OCI-LY7 (cell line): Measurements from ENCODE around the gene PLSCR1. TPM values are rescaled to one million over a fixed set of nuclear protein-coding genes. Genes with fewer than 3 reads are reported as not detected.

Experiments
- BruUV-seq: library from RNA; stranded (reverse); fragments of 400-500 nt; replicated peaks from 2 replicates; lab custom pipeline; 2021; lab: Mats Ljungman, UMichigan
- CTCF ChIA-PET: fragments of 300-600 bp; sonication (Branson Sonifier 250); formaldehyde crosslinking; loops from one replicate; lab custom pipeline; 2022; ENCODE audit warnings: antibody characterized with exemption; ENCODE audit not compliant: unreplicated experiment; lab: Charles Lee
- POLR2A ChIA-PET: fragments of 300-600 bp; sonication (Branson Sonifier 250); formaldehyde crosslinking; loops from one replicate; lab custom pipeline; 2022; ENCODE audit warnings: antibody characterized with exemption; lab: Charles Lee
- DNase-seq: peaks from one replicate; pipeline ENCODE4 v3.0.0-alpha.2; 2015; ENCODE audit warnings: low spot score
- H2AFZ ChIP-seq: fragments of 200-600 bp; sonication (generic), shearing (Covaris generic); 2 replicates; pipeline ENCODE4 v1.6.1; 2014; ENCODE audit warnings: mild to moderate bottlenecking, antibody characterized with exemption, low read length, moderate library complexity
- H3K27ac ChIP-seq: fragments of 200-600 bp; sonication (generic); 2 replicates; pipeline ENCODE4 v1.5.1; 2014; ENCODE audit warnings: mixed run types, low read depth, mild to moderate bottlenecking, moderate library complexity, low read length, inconsistent platforms; ENCODE audit not compliant: poor library complexity, severe bottlenecking
- H3K36me3 ChIP-seq: fragments of 200-600 bp; sonication (generic); 2 replicates; pipeline ENCODE4 v1.6.1; 2014; ENCODE audit warnings: mild to moderate bottlenecking, antibody characterized with exemption, low read length, moderate library complexity, mixed read lengths; ENCODE audit not compliant: insufficient read depth
- H3K4me1 ChIP-seq: fragments of 200-600 bp; sonication (generic); 2 replicates; pipeline ENCODE4 v1.5.1; 2014; ENCODE audit warnings: mild to moderate bottlenecking, low read length; ENCODE audit not compliant: insufficient read depth, poor library complexity, severe bottlenecking
- H3K4me2 ChIP-seq: fragments of 200-600 bp; sonication (generic); 2 replicates; pipeline ENCODE4 v1.6.1; 2014; ENCODE audit warnings: mild to moderate bottlenecking, low read length
- H3K4me3 ChIP-seq: fragments of 200-600 bp; sonication (generic); 2 replicates; pipeline ENCODE4 v1.5.1; 2014; ENCODE audit warnings: mild to moderate bottlenecking, low read depth, low read length; ENCODE audit not compliant: poor library complexity, severe bottlenecking
- H3K79me2 ChIP-seq: fragments of 200-600 bp; sonication (generic); 2 replicates; pipeline ENCODE4 v1.6.1; 2016; ENCODE audit warnings: low read depth, mild to moderate bottlenecking, low read length, moderate library complexity, mixed read lengths; ENCODE audit not compliant: insufficient read depth
- H3K9me2 ChIP-seq: fragments of 200-600 bp; sonication (generic); 2 replicates; pipeline ENCODE4 v1.6.1; 2016; ENCODE audit warnings: mild to moderate bottlenecking, low read length, mixed read lengths; ENCODE audit not compliant: insufficient read depth
- H3K9me3 ChIP-seq: fragments of 200-600 bp; sonication (generic); 2 replicates; pipeline ENCODE4 v1.6.1; 2014; ENCODE audit warnings: mild to moderate bottlenecking, mixed run types, low read length, mixed read lengths
- H4K20me1 ChIP-seq: fragments of 200-600 bp; sonication (generic); 2 replicates; pipeline ENCODE4 v1.6.1; 2014; ENCODE audit warnings: mild to moderate bottlenecking, antibody characterized with exemption, low read length, moderate library complexity, mixed read lengths; ENCODE audit not compliant: insufficient read depth
- EZH2phosphoT487 ChIP-seq: fragments of 200-600 bp; sonication (generic); IDR thresholded peaks from 2 replicates; pipeline ENCODE4 v1.6.1; 2018; ENCODE audit warnings: low read depth, borderline replicate concordance, mild to moderate bottlenecking, mixed run types, antibody characterized with exemption, low read length, moderate library complexity, mixed read lengths
- intact Hi-C: fragments of 100-400 bp; cut with micrococcal nuclease; formaldehyde crosslinking; loops from one replicate; pipeline ENCODE4 v1.10.0; 2022; ENCODE audit not compliant: unreplicated experiment
- total RNA-seq, 2 experiments: library from RNA; depleted of rRNA in 1 of 2; stranded (reverse); fragments of >200 nt in 1 of 2; shearing (Covaris generic) in 1 of 2; gene quantifications; 2 replicates each; pipeline ENCODE4 v1.2.3, GENCODE V29; 2014 to 2022
- TF ChIP-seq, protein P1 (sequence below): fragments of 200-600 bp; sonication (generic); conservative IDR thresholded peaks from 2 replicates; pipeline ENCODE4 v1.5.1; 2014; ENCODE audit warnings: mild to moderate bottlenecking, antibody characterized with exemption, low read length, moderate library complexity, mixed read lengths

Gene PLSCR1
- total RNA-seq, 2 experiments from 2014 or later: 1.8 to 13.4 TPM

- TF ChIP-seq EZH2phosphoT487: no peak
- TF ChIP-seq, protein P1, sequence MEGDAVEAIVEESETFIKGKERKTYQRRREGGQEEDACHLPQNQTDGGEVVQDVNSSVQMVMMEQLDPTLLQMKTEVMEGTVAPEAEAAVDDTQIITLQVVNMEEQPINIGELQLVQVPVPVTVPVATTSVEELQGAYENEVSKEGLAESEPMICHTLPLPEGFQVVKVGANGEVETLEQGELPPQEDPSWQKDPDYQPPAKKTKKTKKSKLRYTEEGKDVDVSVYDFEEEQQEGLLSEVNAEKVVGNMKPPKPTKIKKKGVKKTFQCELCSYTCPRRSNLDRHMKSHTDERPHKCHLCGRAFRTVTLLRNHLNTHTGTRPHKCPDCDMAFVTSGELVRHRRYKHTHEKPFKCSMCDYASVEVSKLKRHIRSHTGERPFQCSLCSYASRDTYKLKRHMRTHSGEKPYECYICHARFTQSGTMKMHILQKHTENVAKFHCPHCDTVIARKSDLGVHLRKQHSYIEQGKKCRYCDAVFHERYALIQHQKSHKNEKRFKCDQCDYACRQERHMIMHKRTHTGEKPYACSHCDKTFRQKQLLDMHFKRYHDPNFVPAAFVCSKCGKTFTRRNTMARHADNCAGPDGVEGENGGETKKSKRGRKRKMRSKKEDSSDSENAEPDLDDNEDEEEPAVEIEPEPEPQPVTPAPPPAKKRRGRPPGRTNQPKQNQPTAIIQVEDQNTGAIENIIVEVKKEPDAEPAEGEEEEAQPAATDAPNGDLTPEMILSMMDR: no peak
- no peak overlapping the region for H3K4me3 ChIP-seq
- H2AFZ ChIP-seq: no peak overlapping the region
- no peaks in the 10 kb centered on the region for H4K20me1 ChIP-seq
- H3K9me2 ChIP-seq: no peaks in the 10 kb centered on the region
- no peak overlapping the region for H3K27ac ChIP-seq
- no peak for DNase-seq
- no TSS peak for BruUV-seq
- ChIA-PET POLR2A (no interaction called here), CTCF (no interaction called here)
- intact Hi-C loops: no loop called here
- no peaks in the 10 kb centered on the region for H3K4me1 ChIP-seq
- no peaks in the 10 kb centered on the region for H3K79me2 ChIP-seq
- H3K36me3 ChIP-seq: no peaks in the 10 kb centered on the region
- H3K4me2 ChIP-seq: no peak overlapping the region
- H3K9me3 ChIP-seq: no peaks in the 10 kb centered on the region
Observed at GRCh38 chr3:146560678-146561077, 16.3 kb upstream of the PLSCR1 start.

DNA sequence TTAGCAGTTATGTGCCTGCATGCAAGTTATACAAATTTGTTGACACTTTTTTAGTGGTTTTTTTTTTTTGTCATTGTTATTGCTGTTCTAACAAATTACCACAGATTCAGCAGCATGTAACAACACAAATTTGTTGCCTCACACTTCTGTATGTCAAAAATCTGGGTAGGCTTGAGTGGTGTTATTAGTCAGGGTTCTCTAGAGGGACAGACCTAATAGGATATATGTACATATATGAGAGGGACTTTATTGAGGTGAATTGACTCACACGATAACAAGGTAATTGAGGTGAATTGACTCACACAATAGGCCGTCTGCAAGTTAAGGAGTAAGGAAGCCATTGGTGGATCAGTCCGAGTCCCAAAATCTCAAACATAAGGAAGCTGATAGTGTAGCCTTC, 15.0 kb upstream of the PLSCR1 start:
- no peaks in the 10 kb centered on the region for H4K20me1 ChIP-seq
- ChIA-PET CTCF (no interaction called here), POLR2A (interaction anchor here (0.9 kb wide), 1 partner anchor 9 kb away, joined by 3 read pairs; no protein-coding TSS in a partner anchor)
- H3K4me2 ChIP-seq: no peak overlapping the region
- H3K9me3 ChIP-seq: no peaks in the 10 kb centered on the region
- H3K9me2 ChIP-seq: no peaks in the 10 kb centered on the region
- no peak for DNase-seq
- no peaks in the 10 kb centered on the region for H3K79me2 ChIP-seq
- H3K4me3 ChIP-seq: no peak overlapping the region
- H2AFZ ChIP-seq: no peak overlapping the region
- H3K36me3 ChIP-seq: no peaks in the 10 kb centered on the region
- no TSS peak for BruUV-seq
- no peak overlapping the region for H3K27ac ChIP-seq
- TF ChIP-seq, protein P1: no peak
- no peak for TF ChIP-seq EZH2phosphoT487
- no peaks in the 10 kb centered on the region for H3K4me1 ChIP-seq
- intact Hi-C loops: no loop called here

- intact Hi-C loops: no loop called here
- Histone ChIP-seq H3K4me1 (no peaks in the 10 kb centered on the region), H3K79me2 (no peaks in the 10 kb centered on the region), H2AFZ (no peak overlapping the region), H3K9me3 (no peaks in the 10 kb centered on the region), H3K4me2 (no peak overlapping the region), H3K9me2 (no peaks in the 10 kb centered on the region), H3K4me3 (no peak overlapping the region), H3K27ac (no peak overlapping the region), H4K20me1 (no peaks in the 10 kb centered on the region), H3K36me3 (no peaks in the 10 kb centered on the region)
- POLR2A ChIA-PET: no interaction called here
- no peak for DNase-seq
- TF ChIP-seq, protein P1: no peak
- no peak for TF ChIP-seq EZH2phosphoT487
- CTCF ChIA-PET: no interaction called here
- no TSS peak for BruUV-seq
Observed at GRCh38 chr3:146558781-146559180, 14.4 kb upstream of the PLSCR1 start.
